Loucy (cell line): ENCODE results near the gene RXRA.

Experiments used
- H2AFZ ChIP-seq: fragments of 200-600 bp; sonication (generic); 2 replicates; pipeline ENCODE4 v1.6.0; 2016; ENCODE audit warnings: antibody characterized with exemption, mild to moderate bottlenecking, low read length, moderate library complexity
- H3F3A ChIP-seq: fragments of 200-600 bp; 2 replicates; pipeline ENCODE4 v1.6.0; 2016; ENCODE audit warnings: antibody characterized with exemption, low read depth, mild to moderate bottlenecking
- H3K27me3 ChIP-seq: fragments of 200-600 bp; sonication (generic); 2 replicates; pipeline ENCODE4 v1.6.1; 2014; ENCODE audit warnings: low read length, mild to moderate bottlenecking; ENCODE audit not compliant: insufficient read depth, poor library complexity, severe bottlenecking
- H3K36me3 ChIP-seq: fragments of 200-600 bp; sonication (generic); 2 replicates; pipeline ENCODE4 v1.6.1; 2016; ENCODE audit warnings: low read length; ENCODE audit not compliant: insufficient read depth
- H3K4me1 ChIP-seq: fragments of 200-600 bp; sonication (generic); 2 replicates; pipeline ENCODE4 v1.5.1; 2014; ENCODE audit warnings: low read length, mild to moderate bottlenecking; ENCODE audit not compliant: insufficient read depth, poor library complexity, severe bottlenecking
- H3K4me2 ChIP-seq: fragments of 200-600 bp; sonication (generic); 2 replicates; pipeline ENCODE4 v1.6.0; 2014; ENCODE audit warnings: antibody characterized with exemption, low read length, low read depth, mild to moderate bottlenecking; ENCODE audit not compliant: poor library complexity, severe bottlenecking
- H3K4me3 ChIP-seq: fragments of 200-600 bp; sonication (generic); 2 replicates; pipeline ENCODE4 v1.5.1; 2014; ENCODE audit warnings: low read length, mild to moderate bottlenecking, mixed read lengths; ENCODE audit not compliant: poor library complexity, severe bottlenecking
- H3K79me2 ChIP-seq: fragments of 200-600 bp; sonication (generic); 2 replicates; pipeline ENCODE4 v1.6.1; 2014; ENCODE audit warnings: low read length; ENCODE audit not compliant: insufficient read depth
- H3K9ac ChIP-seq: fragments of 200-600 bp; sonication (generic); 2 replicates; pipeline ENCODE4 v1.6.0; 2014; ENCODE audit warnings: mild to moderate bottlenecking, low read depth, low read length, moderate library complexity; ENCODE audit not compliant: poor library complexity, severe bottlenecking
- H3K9me2 ChIP-seq: fragments of 200-600 bp; sonication (generic); replicated peaks from 2 replicates; pipeline ENCODE4 v1.6.1; 2016; ENCODE audit warnings: low read depth, low read length, mixed read lengths
- H3K9me3 ChIP-seq: fragments of 200-600 bp; sonication (generic); 2 replicates; pipeline ENCODE4 v1.6.1; 2014; ENCODE audit warnings: mild to moderate bottlenecking, antibody characterized with exemption, low read length, low read depth; ENCODE audit not compliant: insufficient read depth
- H4K20me1 ChIP-seq: fragments of 200-600 bp; sonication (generic); 2 replicates; pipeline ENCODE4 v1.6.0; 2014; ENCODE audit warnings: antibody characterized with exemption, low read length, mild to moderate bottlenecking; ENCODE audit not compliant: insufficient read depth, poor library complexity, severe bottlenecking
- CTCF ChIP-seq: fragments of 200-600 bp; sonication (generic); conservative IDR thresholded peaks from 2 replicates; pipeline ENCODE4 v1.5.1; 2014; ENCODE audit warnings: mild to moderate bottlenecking, antibody characterized with exemption, low read length
- EZH2phosphoT487 ChIP-seq: fragments of 200-600 bp; IDR thresholded peaks from 2 replicates; pipeline ENCODE4 v1.6.1; 2018; ENCODE audit warnings: antibody characterized with exemption, mild to moderate bottlenecking, moderate library complexity, borderline replicate concordance

RXRA gene

GRCh38 chr9:134476272-134476941 lies 150.2 kb downstream of the RXRA start:
- Histone ChIP-seq H3K36me3 (no peaks in the 10 kb centered on the region), H3K4me3 (no peak overlapping the region), H3K4me2 (no peak overlapping the region), H3K79me2 (no peaks in the 10 kb centered on the region), H2AFZ (no peak overlapping the region), H3K9me2 (no peaks in the 10 kb centered on the region), H3K27me3 (no peaks in the 10 kb centered on the region), H3K4me1 (peaks cover 43% of the 10 kb centered on the region), H3K9ac (peak overlapping the region; percentile 84), H4K20me1 (no peaks in the 10 kb centered on the region), H3F3A (0 out of 2 replicates have a peak, but pooled peaks cover 5% of the 10 kb centered on the region), H3K9me3 (no peaks in the 10 kb centered on the region)
- TF ChIP-seq CTCF (no peak), EZH2phosphoT487 (no peak)

- H2AFZ ChIP-seq: no peak overlapping the region
- H3K27me3 ChIP-seq: no peaks in the 10 kb centered on the region
- no peaks in the 10 kb centered on the region for H3K36me3 ChIP-seq
- TF ChIP-seq CTCF: no peak
- no peak for TF ChIP-seq EZH2phosphoT487
- 0 out of 2 replicates have a peak, but pooled peaks cover 5% of the 10 kb centered on the region for H3F3A ChIP-seq
- no peaks in the 10 kb centered on the region for H3K9me3 ChIP-seq
- H3K4me3 ChIP-seq: no peak overlapping the region
- H3K79me2 ChIP-seq: no peaks in the 10 kb centered on the region
- no peaks in the 10 kb centered on the region for H3K9me2 ChIP-seq
- H4K20me1 ChIP-seq: no peaks in the 10 kb centered on the region
- H3K4me2 ChIP-seq: no peak overlapping the region
- peaks cover 43% of the 10 kb centered on the region for H3K4me1 ChIP-seq
- peak overlapping the region; percentile 84 for H3K9ac ChIP-seq
Observed at GRCh38 chr9:134476942-134477335, 150.7 kb downstream of the RXRA start.

- Histone ChIP-seq H3K27me3 (no peaks in the 10 kb centered on the region), H2AFZ (no peak overlapping the region)
- TF ChIP-seq CTCF (no peak), EZH2phosphoT487 (no peak)
Observed at GRCh38 chr9:134477342-134477925, 151.2 kb downstream of the RXRA start.

More at GRCh38 chr9:134477342-134477925, 151.2 kb downstream of the RXRA start:
- H3K4me1 ChIP-seq: peaks cover 43% of the 10 kb centered on the region
- 0 out of 2 replicates have a peak, but pooled peaks cover 5% of the 10 kb centered on the region for H3F3A ChIP-seq
- no peaks in the 10 kb centered on the region for H3K9me2 ChIP-seq
- no peak overlapping the region for H3K4me3 ChIP-seq
- no peaks in the 10 kb centered on the region for H3K36me3 ChIP-seq
- H3K4me2 ChIP-seq: no peak overlapping the region
- H3K9me3 ChIP-seq: no peaks in the 10 kb centered on the region
- peak overlapping the region; percentile 84 for H3K9ac ChIP-seq
- no peaks in the 10 kb centered on the region for H3K79me2 ChIP-seq
- H4K20me1 ChIP-seq: no peaks in the 10 kb centered on the region
